HG02970 (cell line): ENCODE results near the gene HDAC11.

Experiments used
- ATAC-seq: cut with Tn5 transposase; IDR thresholded peaks from one replicate; pipeline ENCODE4 v1.9.1; 2021; ENCODE audit warnings: mild to moderate bottlenecking, moderate library complexity, moderate number of reproducible peaks; ENCODE audit not compliant: unreplicated experiment, low FRiP score

The HDAC11 gene

DNA sequence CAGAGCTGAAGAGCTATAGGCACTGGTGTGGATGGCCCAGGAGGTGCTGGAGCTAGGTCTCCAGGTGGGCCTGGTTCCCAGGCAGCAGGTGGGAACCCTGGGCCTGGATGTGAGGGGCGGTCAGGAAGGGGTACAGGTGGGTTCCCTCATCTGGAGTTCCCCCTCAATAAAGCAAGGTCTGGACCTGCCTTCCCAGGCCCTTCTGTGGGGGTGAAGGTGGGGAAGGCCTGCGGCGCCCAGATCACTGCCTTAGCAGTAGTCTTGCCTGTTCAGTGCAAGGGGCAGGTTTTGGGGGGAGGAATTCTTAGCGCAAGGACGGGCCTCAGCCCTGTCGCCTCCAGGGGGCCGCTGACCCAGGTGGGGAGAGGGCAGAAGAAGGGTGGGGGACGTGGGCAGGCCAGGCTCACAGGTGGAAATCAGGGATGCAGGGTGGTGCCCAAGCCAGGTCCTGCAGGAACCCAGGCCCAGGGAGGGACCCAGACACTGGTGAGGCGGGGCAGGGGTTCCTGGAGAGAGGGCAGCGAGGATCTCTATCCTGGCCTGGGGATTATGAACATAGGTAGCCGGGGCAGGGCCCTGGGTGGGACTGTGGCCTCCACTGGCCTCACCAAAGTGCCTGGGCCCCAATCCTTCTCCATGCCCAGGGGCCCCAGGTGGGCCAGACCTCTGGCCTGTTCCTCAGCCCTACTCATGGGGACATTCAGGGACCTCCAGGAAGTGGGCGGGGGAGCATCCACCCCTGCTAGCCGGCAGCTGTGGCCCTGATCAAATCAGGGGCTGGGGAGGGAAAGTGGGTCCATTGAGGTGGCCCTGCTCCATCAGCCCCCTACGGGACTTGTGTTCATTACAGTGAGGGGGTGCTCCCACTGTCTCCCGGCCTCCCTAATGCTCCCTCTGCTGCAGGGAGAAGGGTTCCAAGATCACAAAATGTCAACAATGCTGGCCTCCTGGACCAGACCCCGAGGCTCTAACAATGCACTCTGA is 25.3 kb downstream of the HDAC11 start:
- no peak for ATAC-seq

- no peak for ATAC-seq
Observed at GRCh38 chr3:13506239-13506638, 26.1 kb downstream of the HDAC11 start.

GRCh38 chr3:13506680-13507079 is 26.6 kb downstream of the HDAC11 start:
- ATAC-seq: no peak

DNA sequence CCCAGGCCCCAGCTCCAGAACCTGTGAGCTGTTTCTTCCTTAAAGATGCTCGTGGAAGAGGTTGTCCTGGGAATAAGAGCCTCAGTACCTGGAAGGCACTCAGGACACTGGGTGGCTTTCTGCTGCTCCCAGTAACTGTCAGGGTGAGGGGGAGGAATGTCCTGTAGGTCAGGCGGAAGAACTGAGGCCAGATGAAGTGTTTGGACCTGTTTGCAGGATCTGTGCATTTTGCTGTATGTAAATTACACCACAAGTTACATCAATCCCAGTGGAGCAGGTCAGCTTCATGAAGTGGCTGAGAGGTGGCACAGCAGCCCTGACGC is 27.1 kb downstream of the HDAC11 start:
- no peak for ATAC-seq

- ATAC-seq: no peak
Observed at GRCh38 chr3:13507570-13508339, 27.6 kb downstream of the HDAC11 start.

- no peak for ATAC-seq
Observed at GRCh38 chr3:13508496-13508895, 28.4 kb downstream of the HDAC11 start.

- ATAC-seq: no peak
Observed at GRCh38 chr3:13509059-13509815, 29.1 kb downstream of the HDAC11 start.

GRCh38 chr3:13509816-13510192 is 29.7 kb downstream of the HDAC11 start:
- no peak for ATAC-seq

DNA sequence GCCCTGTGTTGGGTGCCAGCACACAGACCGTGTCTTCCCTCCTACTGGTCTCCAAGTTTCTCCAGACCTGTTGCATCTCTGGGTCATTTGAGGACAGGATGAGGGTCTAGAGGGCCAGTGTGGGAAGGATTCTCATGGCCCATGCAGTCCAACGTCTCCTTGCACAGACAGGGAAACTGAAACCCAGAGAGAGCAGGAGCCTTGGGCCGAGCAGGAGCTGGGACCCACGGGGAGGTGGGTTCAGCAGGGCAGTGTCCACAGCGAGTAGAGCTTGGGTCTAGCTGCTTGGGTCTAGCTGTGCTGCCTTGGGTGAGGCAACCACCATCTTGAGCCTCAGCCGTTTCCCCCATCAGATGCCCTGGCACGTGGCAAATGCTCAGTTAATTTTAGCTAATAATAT is 32.3 kb downstream of the HDAC11 start:
- ATAC-seq: no peak

DNA sequence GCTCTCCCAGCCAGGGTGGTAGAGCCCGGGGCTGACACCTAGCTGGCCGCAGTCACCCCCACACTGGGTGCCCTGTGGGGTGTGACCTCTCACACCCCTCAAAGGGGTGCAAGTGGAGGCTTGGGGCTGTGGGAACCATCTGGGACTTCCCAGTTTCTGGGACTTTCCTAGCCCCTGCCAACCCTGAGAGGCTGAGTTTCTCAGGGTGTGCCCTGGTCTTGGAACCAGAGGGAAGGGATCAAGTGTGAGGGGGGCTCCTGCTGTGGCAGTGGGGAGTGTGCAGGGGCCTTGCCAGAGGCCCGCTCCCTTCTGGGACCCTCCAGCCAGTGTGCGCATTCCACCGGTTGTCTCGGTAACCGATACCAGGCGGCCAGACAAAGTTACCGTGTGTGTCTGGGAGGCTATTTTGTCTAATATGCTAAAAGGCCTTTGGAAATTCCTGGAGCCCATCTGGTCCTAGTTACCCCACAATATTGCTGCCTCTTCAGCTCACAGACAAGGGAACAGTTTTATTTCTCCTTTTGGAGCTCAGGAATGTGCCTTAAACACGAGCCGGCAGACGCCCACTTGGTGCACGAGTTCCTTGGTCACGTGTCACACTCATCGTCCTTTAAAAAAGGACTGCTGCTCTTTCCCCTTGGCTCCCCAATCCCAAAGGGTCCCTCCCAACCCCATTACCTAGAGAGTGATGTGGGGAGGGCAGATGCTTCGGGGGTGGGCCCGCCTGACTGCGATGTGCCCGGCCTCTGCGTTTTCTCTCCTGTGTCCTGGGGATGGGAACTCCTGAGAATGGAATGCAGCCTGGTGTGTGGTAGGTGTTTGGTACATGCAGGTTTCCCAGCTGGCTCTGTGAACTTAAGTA is 33.2 kb downstream of the HDAC11 start:
- ATAC-seq: no peak

- no peak for ATAC-seq
Observed at GRCh38 chr3:13513913-13514517, 33.9 kb downstream of the HDAC11 start.

DNA sequence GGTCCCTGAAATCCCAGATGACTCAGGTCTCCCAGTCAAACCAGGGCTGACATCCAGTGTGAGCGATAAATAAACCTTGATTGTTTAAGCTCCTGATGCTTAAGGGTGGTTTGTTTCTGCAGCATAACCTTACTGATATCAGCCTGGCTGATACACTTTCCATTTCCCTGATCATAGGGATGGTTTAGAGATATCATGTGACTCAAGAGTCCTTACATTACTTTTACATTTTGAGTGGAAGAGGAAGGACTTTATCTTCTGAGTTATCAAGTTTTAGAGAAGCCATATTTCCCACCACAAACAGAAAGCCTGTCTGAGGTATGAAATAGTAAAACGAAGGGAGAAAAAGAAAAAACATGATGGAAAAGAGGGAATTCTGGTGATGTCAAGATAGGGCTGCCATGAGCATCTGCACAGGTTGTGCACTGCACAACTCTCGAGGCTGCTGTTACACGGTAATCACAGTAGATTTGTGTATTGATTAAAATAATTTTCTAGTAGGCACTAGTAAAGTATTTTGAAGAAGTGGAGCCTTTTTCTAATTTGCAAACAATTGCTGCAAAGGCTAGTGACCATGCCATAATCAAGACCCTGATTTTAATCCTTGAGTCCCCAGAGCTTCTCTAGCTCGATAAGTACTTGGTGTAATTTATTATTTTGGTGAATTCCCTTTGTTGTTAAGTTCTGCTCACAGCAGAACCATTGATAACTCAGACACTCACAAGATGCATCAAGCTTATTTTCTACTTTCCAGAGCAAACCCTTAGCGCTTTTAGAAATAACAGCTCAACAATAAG is 34.7 kb downstream of the HDAC11 start:
- ATAC-seq: no peak

- ATAC-seq: no peak
Observed at GRCh38 chr3:13515786-13516759, 36.0 kb downstream of the HDAC11 start.

DNA sequence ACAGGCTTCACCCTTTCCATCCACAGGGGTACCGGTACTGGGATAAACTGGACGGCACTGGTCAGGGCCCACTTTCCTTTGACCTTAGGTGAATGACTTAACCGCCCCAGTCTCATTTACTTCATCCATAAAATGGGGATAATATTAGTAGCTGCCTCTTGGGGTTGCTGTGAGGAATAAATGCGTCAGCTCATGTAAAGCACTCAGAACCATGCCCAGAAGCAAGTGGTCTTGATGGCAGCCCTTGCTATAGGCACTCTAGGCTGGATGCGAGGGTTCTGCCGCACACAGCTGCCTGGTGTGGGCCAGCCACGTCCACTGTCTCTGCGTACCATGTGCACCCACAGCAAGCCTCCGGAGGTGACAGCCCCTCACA is 36.6 kb downstream of the HDAC11 start:
- ATAC-seq: no peak

DNA sequence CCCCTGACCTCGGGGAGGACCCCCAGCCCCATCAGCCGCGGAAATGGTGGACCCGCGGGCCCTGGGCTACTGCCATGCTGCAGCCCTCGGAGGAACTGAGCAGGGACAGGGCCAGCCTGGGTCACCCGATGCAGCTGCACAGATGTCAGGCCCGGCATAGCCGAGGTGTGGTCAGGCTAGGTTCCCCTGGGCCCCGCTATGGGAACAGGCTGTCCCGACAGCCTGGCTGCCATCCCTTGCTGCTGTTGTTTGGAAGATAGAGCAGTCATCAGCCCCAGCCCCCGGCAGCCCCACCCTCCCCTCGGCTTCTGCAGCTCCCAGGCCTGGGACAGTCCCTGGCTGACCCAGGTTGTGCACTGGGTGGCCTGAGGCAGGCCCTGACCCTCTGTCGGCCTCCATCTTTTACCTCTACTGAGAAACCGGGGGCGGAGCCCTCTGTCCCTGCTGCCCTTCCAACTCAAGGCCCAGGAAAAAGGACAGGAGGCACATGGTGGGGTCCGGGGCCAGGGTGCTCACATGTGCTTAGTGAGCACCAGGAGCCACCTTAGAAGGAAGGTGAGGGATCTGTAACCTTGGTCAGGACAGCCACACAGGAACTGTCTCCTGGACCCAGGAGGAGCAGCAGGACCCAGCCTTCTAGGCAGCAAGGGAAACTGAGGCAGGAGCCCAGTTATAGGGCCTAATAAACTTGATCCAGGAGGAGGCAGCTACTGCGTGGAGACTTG is 37.3 kb downstream of the HDAC11 start:
- ATAC-seq: no peak

- no peak for ATAC-seq
Observed at GRCh38 chr3:13518516-13518953, 38.4 kb downstream of the HDAC11 start.
